OCI-LY3 (cell line): ENCODE results near the gene ITFG1.

Source experiments
- H2AFZ ChIP-seq: fragments of 200-600, 300-600 bp; shearing (Covaris generic); 2 replicates; pipeline ENCODE4 v1.6.0; 2014; ENCODE audit warnings: antibody characterized with exemption, low read depth, low read length
- H3K27ac ChIP-seq: fragments of 200-600, 300-600 bp; sonication (generic); 2 replicates; pipeline ENCODE4 v1.5.1; 2014; ENCODE audit warnings: mild to moderate bottlenecking, low read length, moderate library complexity, mixed read lengths
- H3K27me3 ChIP-seq: fragments of 200-600, 300-600 bp; sonication (generic); 2 replicates; pipeline ENCODE4 v1.6.1; 2014; ENCODE audit warnings: low read depth, low read length, mixed read lengths
- H3K36me3 ChIP-seq: fragments of 200-600, 300-600 bp; sonication (generic); replicated peaks from 2 replicates; pipeline ENCODE3; 2014; ENCODE audit warnings: low read depth, low read length, mixed read lengths
- H3K4me1 ChIP-seq: fragments of 300-600, 200-600 bp; sonication (generic); 2 replicates; pipeline ENCODE4 v1.6.1; 2014; ENCODE audit warnings: low read length, mixed read lengths
- H3K4me2 ChIP-seq: fragments of 200-600, 300-600 bp; sonication (generic); 2 replicates; pipeline ENCODE4 v1.6.1; 2014; ENCODE audit warnings: low read length, mixed read lengths
- H3K4me3 ChIP-seq: fragments of 300-600, 200-600 bp; sonication (generic); 2 replicates; pipeline ENCODE4 v1.5.1; 2014; ENCODE audit warnings: antibody characterized with exemption, mild to moderate bottlenecking, low read length, moderate library complexity
- H3K79me2 ChIP-seq: fragments of 300-600, 200-600 bp; shearing (Covaris generic); 2 replicates; pipeline ENCODE4 v1.6.1; 2014; ENCODE audit warnings: mild to moderate bottlenecking, low read length, mixed read lengths
- H3K9ac ChIP-seq: fragments of 300-600, 200-600 bp; shearing (Covaris generic); 2 replicates; pipeline ENCODE4 v1.6.0; 2014; ENCODE audit warnings: mild to moderate bottlenecking, low read length, moderate library complexity
- H3K9me3 ChIP-seq: fragments of 200-600, 300-600 bp; shearing (Covaris generic); 2 replicates; pipeline ENCODE4 v1.6.1; 2014; ENCODE audit warnings: low read length, mixed read lengths; ENCODE audit not compliant: insufficient read depth
- H4K20me1 ChIP-seq: fragments of 200-600, 300-600 bp; sonication (generic); 2 replicates; pipeline ENCODE4 v1.6.1; 2016; ENCODE audit warnings: low read length, mixed read lengths; ENCODE audit not compliant: insufficient read depth
- EZH2phosphoT487 ChIP-seq: fragments of 200-600 bp; shearing (Covaris generic); IDR thresholded peaks from 2 replicates; pipeline ENCODE4 v1.6.1; 2018; ENCODE audit warnings: antibody characterized with exemption, mixed run types, low read depth
- TF ChIP-seq, protein P1 (sequence below): fragments of 200-600, 300-600 bp; sonication (generic); IDR thresholded peaks from 2 replicates; pipeline ENCODE4 v1.5.1; 2014; ENCODE audit warnings: antibody characterized with exemption, low read length, low read depth

Gene ITFG1

DNA sequence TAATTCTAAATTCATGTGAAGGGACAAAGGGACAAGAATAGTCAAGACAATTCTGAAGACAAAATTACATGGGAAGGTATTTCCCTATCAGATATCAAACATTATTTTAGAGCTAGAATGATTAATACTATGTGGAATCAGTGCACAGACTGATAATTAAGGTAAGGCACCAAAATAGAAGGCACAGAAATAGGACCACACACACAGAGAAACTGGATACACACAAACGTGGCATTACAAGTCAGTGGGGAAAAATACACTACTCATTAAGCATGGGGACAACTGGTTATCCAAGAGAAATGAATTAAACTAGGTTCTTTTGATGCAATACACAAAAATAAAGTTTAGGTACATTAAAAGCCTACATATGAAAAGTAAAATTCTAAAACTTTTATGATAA is 184.3 kb downstream of the ITFG1 start:
- TF ChIP-seq, protein P1, sequence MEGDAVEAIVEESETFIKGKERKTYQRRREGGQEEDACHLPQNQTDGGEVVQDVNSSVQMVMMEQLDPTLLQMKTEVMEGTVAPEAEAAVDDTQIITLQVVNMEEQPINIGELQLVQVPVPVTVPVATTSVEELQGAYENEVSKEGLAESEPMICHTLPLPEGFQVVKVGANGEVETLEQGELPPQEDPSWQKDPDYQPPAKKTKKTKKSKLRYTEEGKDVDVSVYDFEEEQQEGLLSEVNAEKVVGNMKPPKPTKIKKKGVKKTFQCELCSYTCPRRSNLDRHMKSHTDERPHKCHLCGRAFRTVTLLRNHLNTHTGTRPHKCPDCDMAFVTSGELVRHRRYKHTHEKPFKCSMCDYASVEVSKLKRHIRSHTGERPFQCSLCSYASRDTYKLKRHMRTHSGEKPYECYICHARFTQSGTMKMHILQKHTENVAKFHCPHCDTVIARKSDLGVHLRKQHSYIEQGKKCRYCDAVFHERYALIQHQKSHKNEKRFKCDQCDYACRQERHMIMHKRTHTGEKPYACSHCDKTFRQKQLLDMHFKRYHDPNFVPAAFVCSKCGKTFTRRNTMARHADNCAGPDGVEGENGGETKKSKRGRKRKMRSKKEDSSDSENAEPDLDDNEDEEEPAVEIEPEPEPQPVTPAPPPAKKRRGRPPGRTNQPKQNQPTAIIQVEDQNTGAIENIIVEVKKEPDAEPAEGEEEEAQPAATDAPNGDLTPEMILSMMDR, result no peak
- no peak for TF ChIP-seq EZH2phosphoT487

DNA sequence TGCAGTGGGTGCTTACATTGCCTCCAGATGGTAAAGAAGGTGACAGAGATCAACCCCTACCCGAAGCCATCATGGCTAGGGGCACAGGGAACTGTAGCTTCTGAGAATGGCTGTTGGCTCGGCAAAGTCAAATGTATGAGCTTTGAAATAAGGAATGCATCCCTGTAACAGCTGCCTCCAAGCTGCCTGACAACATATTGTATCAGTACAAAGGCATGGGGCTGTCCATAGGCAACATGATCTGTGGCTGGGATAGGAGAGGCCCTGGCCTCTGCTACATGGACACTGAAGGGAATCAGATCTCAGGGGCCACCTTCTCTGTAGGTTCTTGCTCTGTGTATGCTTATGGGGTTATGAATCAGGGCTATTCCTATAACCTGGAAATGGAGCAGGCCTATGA is 197.9 kb downstream of the ITFG1 start:
- Histone ChIP-seq H3K27ac (no peak overlapping the region), H3K27me3 (no peaks in the 10 kb centered on the region), H3K4me3 (no peak overlapping the region), H3K9ac (no peak overlapping the region), H3K4me1 (no peaks in the 10 kb centered on the region), H3K36me3 (no peaks in the 10 kb centered on the region), H3K9me3 (no peaks in the 10 kb centered on the region), H3K79me2 (no peaks in the 10 kb centered on the region), H4K20me1 (no peaks in the 10 kb centered on the region), H3K4me2 (no peak overlapping the region), H2AFZ (no peak overlapping the region)
- no peak for TF ChIP-seq EZH2phosphoT487
- TF ChIP-seq, protein P1, result no peak

More for the DNA sequence above, 184.3 kb downstream of the ITFG1 start:
- H2AFZ ChIP-seq, result no peak overlapping the region
- H3K27me3 ChIP-seq, result no peaks in the 10 kb centered on the region
- H3K4me2 ChIP-seq, result no peak overlapping the region
- H3K9me3 ChIP-seq, result no peaks in the 10 kb centered on the region
- no peaks in the 10 kb centered on the region for H3K4me1 ChIP-seq
- H3K9ac ChIP-seq, result no peak overlapping the region
- H3K79me2 ChIP-seq, result no peaks in the 10 kb centered on the region
- H3K4me3 ChIP-seq, result no peak overlapping the region
- no peaks in the 10 kb centered on the region for H4K20me1 ChIP-seq
- no peak overlapping the region for H3K27ac ChIP-seq
- H3K36me3 ChIP-seq, result no peaks in the 10 kb centered on the region

DNA sequence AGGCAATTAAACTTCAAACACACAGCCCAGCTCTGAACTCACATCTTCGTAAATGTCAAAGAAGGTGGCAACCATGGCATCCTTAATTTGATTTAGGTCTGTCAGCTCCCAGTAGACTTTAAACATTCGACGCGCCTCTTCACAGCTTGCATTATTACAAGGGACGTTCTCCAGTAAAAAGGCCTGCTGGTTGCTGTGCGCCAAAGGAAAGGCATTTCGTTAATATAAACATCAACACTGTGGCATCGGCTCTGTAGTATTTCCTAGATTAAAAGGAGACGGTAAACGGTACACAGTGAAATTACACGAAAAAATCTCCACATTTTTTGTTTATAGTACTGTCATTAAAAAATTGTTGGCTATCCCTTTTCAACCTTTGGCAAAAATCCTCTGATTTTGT is 200.4 kb downstream of the ITFG1 start:
- Histone ChIP-seq H3K27ac (no peak overlapping the region), H3K9ac (no peak overlapping the region), H3K27me3 (no peaks in the 10 kb centered on the region), H4K20me1 (no peaks in the 10 kb centered on the region), H3K4me2 (no peak overlapping the region), H3K36me3 (no peaks in the 10 kb centered on the region), H3K4me3 (no peak overlapping the region), H3K4me1 (no peaks in the 10 kb centered on the region), H3K9me3 (no peaks in the 10 kb centered on the region), H2AFZ (no peak overlapping the region), H3K79me2 (no peaks in the 10 kb centered on the region)
- TF ChIP-seq, protein P1, result no peak
- TF ChIP-seq EZH2phosphoT487, result no peak

DNA sequence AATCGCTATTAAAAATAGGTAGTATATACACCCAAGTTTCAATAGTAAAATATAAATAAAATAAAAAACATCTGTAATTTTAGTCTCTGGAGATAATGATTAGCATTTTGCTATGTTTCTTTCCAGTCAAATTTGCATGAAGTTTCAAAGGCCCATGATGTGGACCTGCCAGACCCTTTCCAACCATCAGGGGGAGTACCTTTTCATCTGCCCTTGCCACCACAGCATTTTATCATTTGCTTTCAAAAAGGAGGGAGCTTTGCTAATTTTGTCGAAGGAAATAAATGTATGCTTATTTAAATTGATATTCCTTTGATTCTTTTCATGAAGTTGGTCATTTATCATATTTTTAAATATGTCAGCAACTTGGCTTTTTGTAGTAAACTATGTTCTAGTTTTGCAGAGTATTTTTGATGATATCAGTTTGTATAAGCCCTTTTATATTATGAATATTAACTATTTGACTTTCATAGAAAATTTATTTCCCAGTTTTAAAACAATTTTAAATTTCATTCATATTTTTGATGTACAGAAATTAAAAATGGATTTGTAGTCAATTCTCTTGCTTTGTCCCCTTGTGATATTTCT is 201.9 kb downstream of the ITFG1 start:
- H2AFZ ChIP-seq, result no peak overlapping the region
- H3K9me3 ChIP-seq, result no peaks in the 10 kb centered on the region
- no peak overlapping the region for H3K9ac ChIP-seq
- no peaks in the 10 kb centered on the region for H3K4me1 ChIP-seq
- no peaks in the 10 kb centered on the region for H3K27me3 ChIP-seq
- no peak for TF ChIP-seq EZH2phosphoT487
- TF ChIP-seq, protein P1, result peak; percentile 70
- H3K27ac ChIP-seq, result no peak overlapping the region
- no peak overlapping the region for H3K4me2 ChIP-seq
- no peak overlapping the region for H3K4me3 ChIP-seq
- no peaks in the 10 kb centered on the region for H4K20me1 ChIP-seq
- no peaks in the 10 kb centered on the region for H3K79me2 ChIP-seq
- H3K36me3 ChIP-seq, result no peaks in the 10 kb centered on the region
